NCI-H2196 (cell line): Measurements from ENCODE around the gene MRPL27.
A peak's percentile ranks its signal among the peaks of the same experiment; 100 is the strongest.

Source experiments
- DNase-seq: peaks from one replicate; lab custom pipeline; 2025; ENCODE audit not compliant: unreplicated experiment; lab: John Stamatoyannopoulos, UW

Gene MRPL27

DNA sequence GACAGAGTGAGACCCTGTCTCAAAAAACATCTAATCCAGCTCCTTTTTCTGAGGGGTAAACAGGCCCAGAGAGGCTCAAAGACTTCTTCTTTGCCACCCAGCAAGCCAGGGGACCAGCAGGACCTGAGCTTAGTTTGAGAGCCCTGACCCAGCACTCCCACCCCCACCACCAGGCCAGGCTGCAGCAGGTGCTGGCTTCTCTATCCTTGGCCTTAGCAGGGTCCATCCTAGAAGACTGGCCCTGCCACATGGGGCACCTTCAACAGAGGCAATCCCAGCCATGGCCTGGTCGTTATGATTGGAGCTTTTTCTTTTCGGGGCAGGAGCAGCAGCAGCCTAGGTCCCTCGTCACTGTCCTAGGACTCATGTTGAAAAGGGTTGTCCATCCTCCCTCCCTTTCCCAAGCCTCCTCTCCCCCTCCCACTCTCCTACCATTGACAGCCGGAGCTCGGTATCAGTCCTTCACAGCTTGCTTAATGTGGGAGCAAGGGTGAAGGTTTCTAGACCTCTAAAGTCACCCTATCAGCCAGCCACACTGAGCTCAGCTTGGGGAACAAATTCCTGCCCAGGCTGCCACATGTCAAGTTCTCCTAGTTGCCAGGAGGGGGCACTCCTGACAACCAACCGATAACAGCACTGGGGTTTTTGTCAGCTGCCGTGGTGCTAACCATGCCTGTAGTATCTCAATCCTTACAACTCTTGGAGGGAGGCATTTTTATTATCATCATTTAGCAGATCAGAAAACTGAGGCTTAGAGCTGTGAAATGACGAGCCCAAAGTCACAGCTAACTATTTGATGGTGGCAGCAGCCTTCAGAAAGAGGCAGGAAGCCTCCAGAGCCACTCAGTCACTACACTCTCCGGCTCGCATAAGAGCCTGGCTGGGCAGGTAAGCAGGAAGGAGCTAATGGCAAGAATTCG is 11.2 kb downstream of the MRPL27 start:
- peak; percentile 57 for DNase-seq

DNA sequence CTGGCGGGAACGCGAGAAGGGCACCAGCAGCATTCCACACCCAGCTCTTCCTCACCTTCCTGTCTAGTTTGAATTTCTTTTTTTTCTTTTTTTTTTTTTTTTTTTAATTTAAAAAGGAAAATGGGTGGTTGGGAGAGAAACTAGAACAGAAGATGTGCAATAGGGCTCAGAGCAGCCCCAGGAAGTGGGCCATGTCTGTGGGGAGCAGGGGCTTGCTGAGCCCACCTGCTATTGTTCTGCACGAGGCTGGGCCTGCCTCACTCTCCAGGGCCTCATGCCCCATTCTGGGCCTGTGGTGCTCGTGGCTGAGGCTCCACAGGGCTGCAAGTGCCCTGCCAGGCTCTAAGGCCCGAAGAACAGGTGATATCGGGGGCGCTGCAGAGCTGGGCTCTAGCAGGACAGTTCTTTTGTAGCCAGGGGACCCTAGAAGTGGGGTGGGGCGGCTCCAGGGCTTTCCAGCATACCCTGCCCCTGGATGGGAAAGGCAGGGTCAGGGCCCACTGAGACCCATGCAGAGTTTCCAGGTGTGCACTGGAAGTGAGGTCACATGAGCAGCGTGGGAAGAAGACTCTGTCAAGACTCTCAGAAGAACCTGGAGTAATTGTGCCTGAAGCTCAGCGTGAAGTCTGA is 12.4 kb downstream of the MRPL27 start:
- DNase-seq = no peak

DNA sequence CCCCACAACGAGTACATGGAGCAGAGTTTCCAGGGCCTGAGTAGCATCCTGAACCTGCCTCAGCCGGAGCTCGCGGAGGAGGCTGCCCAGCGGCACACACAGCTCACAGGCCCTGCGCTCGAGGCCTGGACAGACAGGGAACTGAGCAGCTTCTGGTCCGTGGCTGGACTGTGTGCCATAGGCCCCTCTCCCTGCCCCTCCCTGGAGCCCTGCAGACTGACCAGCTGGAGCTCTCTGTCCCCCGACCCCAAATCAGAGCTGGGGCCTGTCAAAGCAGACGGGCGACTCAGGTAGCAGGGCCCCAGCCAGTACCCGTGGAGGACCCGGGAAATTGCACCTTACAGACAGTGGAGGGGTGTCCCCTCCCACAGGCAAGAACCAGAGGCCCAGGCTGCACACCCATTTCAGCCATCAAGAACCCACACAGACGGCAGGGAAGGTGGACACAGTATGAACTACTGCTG is 13.0 kb downstream of the MRPL27 start:
- no peak for DNase-seq

DNA sequence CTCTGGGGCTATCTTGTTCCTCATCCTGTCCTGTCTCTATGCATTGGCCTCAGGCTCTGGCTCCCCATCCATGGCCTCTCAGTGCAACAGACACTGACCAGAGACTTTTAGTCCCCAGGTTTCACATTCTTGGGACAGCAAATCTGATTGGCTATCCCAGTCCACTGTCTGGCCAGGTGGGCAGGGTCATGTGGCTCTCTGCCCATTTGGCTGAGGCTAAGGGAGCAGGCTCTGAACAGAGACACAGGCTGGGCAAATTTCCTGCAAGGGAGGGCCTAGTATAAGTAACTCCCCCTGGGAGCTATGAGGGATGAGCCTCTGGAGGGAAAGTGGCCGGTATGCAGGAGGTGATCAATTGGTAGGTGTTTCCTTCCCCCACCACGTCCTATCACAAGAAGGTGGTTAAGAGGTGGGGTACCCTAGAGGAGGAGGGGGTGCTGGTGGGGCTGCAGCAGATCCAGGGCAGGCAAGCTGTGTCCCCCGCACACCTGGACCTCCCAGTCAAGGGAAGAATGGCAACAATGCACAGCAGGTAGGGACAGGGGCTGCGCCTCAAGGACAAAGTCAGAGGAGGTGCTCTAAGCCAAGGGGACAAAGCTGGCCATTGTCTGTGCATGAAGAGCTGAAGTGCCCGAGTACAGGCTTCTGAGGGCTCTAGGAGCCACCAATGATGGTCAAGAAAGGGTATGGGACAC is 13.8 kb downstream of the MRPL27 start:
- DNase-seq = peak; percentile 16

DNA sequence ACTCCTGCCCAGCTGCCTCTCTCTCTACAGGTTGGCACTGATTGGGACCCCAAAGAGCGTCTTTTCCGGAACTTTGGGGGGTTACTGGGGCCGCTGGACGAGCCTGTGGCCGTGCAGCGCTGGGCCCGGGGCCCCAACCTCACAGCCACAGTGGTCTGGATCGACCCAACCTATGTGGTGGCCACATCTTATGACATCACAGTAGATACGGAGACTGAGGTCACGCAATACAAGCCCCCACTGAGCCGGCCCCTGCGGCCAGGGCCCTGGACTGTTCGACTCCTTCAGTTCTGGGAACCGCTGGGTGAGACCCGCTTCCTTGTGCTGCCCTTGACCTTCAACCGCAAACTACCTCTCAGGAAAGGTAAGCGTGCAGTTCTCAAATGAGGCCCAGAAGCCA is 14.8 kb downstream of the MRPL27 start:
- no peak for DNase-seq

DNA sequence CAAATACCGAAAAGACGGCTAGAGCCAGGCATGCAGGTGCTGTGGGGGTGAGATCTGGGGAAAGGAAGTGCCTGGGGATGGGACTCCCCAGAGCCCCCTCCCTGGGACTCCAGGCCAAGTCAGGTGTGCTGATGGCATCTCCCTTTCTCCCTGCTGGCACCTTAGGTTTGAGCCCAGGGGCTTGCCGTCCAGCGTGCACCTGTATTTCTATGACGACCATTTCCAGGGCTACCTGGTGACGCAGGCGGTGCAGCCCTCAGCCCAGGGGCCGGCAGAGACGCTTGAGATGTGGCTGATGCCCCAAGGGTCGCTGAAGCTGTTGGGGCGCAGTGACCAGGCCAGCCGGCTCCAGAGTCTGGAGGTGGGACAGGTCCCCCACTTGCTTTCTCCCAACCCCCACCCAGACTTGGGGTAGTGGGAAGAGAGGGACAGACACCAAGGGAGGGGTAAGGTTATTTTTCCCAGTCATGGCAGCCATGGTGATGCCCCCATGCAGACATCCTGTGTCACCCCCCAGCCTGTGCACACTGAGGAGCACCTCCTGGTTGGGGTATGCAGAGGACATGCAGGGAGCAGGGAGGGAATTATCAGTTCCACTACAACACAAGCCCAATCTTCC is 16.0 kb downstream of the MRPL27 start:
- no peak for DNase-seq

DNA sequence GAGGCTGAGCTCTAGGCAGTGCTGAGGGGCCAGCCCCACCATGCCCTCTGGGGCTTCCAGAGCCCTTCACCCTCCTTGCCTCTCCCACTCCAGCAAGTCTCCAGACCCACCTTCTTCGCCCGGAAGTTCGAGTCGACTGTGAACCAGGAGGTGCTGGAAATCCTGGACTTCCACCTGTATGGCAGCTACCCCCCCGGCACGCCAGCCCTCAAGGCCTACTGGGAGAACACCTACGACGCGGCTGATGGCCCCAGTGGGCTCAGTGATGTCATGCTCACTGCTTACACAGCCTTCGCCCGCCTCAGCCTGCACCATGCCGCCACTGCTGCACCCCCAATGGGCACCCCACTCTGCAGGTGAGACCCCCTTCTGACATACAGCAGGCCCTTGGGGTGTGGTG is 16.6 kb downstream of the MRPL27 start:
- no peak for DNase-seq

DNA sequence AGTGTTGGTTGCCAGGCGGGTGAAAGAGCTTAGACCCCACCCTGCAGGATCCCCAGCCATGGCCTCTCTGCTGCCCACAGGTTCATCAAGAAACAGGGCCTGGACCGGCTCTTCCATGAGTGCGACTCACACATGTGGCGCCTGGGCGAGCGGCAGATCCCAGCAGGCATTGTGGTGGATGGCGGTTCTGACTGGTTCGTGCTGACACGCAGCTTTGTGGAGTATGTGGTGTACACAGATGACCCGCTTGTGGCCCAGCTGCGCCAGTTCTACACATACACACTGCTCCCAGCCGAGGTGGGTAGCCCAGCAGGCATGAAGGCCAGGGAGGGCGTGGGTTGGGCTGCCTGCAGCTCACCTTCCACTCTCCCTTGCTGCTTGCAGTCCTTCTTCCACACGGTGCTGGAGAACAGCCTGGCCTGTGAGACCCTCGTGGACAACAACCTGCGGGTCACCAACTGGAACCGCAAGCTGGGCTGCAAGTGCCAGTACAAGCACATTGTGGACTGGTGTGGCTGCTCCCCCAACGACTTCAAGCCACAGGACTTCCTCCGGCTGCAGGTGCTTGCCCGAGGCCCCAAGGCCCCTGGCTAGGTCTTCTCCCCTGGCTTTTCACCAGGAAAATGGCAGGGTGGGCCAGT is 17.2 kb downstream of the MRPL27 start:
- DNase-seq = no peak

DNA sequence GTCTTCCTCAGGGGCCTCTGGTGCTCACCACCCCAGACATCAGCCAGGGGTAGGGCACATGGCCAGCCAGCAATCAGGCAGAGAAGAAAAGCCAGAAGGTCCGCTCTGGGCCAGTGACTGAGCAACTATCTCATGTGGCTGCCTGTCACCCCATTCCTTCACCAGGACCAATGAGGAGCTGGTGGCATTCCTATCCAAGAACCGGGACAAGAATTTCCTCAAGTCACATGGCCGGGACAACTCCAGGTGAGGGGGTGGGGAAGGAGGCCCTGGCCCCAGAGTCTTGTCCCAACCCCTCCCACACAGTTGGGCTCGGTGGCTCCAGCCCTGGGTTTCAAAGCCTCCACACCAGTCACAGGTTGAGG is 17.7 kb downstream of the MRPL27 start:
- no peak for DNase-seq

DNA sequence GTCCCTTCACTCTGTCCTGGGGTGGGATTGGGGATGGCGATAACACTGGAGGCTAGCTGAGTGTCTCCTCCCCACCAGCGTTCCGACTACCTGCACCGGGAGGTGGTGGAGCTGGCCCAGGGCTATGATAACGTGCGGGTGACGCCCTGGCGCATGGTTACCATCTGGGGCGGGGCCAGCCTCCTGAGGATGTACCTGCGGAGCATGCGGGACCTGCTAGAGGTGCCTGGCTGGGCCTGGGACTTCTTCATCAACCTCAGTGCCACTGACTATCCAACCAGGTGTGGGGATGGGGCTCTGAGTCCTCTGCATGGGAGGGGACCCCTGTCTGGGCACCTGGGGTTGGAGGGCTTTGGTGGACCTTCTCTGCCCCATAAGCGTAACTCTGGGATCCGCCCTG is 18.2 kb downstream of the MRPL27 start:
- no peak for DNase-seq

DNA sequence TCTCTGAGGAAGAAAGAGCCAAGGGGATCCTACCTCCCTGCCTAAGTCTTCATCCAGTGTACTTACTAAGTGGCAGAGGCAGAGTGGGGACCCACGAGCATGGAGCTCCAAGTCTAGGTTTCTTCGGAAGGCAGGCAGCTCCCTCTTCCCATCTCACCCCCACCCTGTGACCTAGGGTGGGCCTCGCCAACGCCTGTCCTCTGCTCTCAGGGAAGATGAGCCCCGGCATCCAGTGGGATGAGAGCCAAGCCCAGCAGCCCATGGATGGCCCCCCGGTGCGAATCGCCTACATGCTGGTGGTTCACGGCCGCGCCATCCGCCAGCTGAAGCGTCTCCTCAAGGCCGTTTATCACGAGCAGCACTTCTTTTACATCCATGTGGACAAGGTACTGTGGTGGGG is 18.8 kb downstream of the MRPL27 start:
- no peak for DNase-seq

DNA sequence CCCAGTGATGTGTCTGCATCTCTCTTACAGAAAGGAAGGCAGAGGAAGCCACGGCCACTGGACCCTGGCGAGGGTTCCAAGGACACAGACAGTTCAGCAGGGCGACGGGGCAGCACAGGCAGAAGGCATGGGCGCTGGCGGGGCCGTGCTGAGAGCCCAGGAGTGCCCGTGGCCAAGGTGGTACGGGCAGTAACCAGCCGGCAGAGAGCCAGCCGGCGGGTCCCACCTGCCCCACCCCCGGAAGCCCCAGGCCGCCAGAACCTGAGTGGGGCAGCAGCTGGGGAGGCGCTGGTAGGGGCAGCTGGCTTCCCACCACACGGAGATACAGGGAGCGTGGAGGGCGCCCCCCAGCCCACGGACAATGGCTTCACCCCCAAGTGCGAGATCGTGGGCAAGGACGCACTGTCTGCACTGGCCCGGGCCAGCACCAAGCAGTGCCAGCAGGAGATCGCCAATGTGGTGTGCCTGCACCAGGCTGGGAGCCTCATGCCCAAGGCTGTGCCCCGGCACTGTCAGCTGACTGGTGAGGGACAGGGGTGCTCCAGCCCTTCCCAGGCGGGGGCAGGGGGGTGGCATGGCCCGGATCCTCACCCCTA is 19.3 kb downstream of the MRPL27 start:
- no peak for DNase-seq

DNA sequence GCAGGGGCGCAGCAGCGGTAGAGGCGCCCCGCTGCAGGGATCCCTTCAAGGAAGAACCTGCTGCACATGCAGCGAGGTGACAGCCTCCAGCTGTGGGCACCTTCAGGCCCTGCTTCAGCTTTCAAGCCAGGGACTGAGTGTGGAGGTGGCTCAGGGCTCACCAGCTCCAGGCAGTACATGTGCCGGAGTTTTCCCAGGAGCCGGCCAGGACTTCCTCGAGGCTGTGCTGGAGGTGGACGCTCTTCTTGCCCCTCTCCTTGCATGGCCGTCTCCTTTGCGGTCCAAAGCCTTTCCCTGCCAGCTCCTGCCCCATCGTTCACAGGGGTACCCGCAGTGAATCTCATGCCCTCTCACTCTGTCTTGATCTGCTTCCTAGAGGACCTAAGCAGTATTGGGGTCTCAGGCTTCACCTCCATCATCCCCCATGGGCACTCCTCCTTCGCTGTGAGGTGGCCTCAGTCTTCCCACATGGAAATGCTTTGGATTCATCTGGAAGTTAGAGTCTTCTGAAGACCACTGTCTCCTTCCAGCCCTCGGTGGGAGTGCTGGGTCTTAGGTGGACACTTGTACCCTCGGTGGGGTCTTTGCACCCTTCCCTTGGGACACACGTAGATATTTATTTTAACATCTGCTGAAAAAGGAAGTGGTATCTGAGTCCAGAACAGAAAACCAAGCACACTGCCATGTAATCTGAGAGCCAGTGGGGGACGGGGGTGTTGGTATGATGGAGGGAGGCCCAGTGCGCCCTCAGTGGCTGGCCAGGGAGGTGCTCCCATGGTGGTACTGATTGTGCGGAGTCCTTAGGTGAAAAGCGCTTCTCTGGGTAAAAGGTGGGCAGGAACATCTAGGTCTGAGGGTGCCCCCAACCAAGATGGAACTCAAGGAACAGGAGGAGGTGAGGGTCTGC is 20.0 kb downstream of the MRPL27 start:
- no peak for DNase-seq

DNA sequence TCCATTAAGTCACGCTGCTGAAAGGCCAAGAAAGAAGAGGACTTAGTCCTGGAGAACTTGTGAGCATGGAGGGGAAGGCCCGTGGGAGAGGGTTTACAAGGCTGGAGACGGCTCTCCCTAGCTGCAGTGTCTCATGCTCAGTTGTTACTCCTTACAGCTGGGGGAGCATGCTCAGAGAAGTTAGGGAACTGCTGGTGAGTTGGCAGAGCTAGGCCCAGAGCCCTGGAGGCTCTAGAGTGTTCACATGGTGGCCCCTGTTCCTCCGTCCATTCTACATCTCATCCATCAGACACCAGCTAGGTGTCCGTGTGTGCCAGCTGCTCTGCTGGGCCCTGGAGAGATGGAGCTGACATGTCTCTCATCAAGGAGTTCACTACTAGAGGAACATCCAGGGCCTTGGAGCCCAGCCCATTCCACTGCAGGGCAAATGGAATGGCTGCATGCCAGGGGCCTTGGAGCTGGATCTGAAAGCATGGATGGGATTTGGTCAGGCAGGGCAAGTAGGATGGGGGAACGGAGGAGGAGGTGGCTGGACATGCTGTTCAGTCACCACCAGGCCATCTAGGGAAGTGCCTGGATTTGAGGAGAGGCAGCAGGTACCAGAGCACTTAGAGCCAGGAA is 20.8 kb downstream of the MRPL27 start:
- no peak for DNase-seq

DNA sequence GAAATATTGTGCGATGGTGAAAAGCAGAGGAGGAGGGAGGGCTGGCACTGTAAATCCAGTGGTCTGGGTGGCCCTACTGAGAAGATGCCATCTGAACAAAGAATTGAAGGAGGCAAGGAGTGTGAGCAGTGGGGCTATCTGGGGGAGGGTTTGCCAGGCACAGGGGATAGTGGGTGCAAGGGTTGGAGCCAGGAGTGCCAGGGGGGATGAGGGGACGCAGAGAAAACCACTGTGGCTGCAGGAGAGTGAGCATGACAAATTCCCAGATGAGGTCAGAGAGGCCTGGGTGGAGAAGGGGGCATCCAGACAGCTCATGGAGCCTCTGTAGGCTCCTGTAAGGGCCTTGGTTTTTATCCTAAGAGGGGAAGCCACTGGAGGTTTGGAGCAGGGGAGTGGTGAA is 22.3 kb downstream of the MRPL27 start:
- no peak for DNase-seq

DNA sequence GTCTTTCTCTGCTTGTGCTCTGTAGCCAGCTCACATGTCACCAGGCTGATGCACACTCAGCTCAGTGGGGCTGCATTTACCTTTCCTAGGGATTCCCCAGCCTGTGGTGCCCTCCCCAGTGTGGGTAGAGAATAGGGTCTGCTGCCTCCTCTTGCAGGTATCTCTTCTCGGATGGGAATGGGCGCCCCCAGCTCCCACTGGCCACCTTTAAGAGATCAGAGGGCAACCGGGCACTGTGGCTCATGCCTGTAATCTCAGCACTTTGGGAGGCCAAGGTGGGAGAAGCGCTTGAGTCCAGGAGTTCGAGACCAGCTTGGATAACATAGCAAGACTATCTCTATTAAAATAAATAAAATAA is 23.8 kb downstream of the MRPL27 start:
- no peak for DNase-seq

DNA sequence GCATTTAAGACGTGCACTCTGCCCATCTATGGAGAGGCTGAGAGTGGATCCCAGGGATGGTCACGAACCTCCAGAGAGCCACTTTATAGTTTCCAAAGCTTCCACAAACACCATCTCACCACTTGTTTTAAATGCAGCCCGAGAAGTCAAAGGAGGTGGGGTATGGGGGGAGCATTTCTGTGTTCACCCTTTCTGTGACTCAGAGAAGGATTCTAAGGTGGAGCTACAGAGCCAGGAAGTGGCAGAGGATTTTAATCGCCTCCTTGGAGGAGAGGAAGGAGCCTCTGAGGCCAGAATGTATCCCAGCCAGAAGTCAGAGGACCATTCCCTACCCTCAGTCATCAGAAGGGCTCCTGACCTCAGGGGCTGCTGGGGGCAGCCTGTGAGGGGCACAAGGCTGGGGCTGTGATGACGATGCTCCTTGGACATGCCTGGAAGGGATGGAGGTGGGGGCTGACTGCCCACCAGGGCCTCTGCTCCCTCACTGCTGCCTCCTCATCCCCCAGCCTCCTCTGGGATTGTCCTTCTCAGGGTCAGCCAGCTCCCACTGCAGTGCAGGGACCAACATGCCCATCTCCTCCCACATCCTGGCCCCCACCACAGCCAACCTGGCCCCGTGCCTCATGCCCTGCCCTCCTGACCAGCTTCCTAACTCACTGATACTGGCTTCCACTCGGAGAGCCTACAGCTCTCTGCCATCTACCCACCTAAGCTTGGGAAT is 24.3 kb downstream of the MRPL27 start:
- no peak for DNase-seq

DNA sequence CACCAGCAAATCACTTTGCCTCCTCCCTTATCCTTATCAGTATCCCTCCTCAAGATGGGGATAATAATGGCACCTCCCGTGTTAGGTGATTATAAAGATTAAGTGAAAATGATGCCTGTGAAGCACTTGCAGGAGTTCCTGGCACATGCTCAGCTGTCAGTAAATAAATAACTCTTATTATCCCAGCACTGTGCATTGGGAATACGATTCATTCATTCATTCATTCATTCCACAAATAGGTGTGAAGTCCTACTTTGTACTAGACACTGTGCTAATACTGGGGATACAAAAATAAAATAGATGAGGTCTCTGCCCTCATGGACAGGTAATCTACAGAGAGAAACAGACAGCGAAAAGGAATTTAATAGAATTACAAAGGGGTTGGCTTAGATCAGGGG is 25.1 kb downstream of the MRPL27 start:
- no peak for DNase-seq
